ENCODE data around the gene LDB3.

DNA sequence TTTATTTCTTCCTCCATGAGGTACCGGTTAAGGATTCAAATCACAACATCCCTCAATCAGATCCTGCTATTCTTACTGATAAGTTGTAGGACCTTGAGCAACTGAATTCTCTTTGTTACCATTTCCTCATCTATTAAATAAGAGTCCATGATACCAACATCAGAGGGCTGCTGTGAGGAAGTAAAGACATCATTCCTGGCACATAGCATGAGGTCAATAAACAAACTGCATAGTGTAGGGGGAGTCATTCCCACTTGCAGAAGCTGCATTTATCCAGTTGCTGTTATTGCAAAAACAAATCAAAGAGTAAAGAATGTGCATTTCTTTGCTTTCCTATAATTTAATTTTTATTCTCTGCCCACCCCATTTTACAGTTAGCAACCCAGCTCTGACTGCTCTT is 36.8 kb downstream of the LDB3 start:
- TF ChIP-seq POLR2A (IDR thresholded peaks at IDR 0.05) = no peak
- TF ChIP-seq, protein P1, sequence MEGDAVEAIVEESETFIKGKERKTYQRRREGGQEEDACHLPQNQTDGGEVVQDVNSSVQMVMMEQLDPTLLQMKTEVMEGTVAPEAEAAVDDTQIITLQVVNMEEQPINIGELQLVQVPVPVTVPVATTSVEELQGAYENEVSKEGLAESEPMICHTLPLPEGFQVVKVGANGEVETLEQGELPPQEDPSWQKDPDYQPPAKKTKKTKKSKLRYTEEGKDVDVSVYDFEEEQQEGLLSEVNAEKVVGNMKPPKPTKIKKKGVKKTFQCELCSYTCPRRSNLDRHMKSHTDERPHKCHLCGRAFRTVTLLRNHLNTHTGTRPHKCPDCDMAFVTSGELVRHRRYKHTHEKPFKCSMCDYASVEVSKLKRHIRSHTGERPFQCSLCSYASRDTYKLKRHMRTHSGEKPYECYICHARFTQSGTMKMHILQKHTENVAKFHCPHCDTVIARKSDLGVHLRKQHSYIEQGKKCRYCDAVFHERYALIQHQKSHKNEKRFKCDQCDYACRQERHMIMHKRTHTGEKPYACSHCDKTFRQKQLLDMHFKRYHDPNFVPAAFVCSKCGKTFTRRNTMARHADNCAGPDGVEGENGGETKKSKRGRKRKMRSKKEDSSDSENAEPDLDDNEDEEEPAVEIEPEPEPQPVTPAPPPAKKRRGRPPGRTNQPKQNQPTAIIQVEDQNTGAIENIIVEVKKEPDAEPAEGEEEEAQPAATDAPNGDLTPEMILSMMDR (IDR thresholded peaks at IDR 0.05) = no peak
